GM19438 (cell line): Measurements from ENCODE around the gene ZNF543.

Experiments used
- ATAC-seq: cut with Tn5 transposase; IDR thresholded peaks from one replicate; pipeline ENCODE4 v1.9.1; 2021; ENCODE audit warnings: low read depth; ENCODE audit not compliant: unreplicated experiment

The ZNF543 gene

GRCh38 chr19:57377498-57378146 is 57.4 kb downstream of the ZNF543 start:
- ATAC-seq, result no peak
